Left lobe of liver (tissue), 2 donors: ENCODE results near the gene GPC3. TPM values are rescaled to one million over a fixed set of nuclear protein-coding genes. Genes with fewer than 3 reads are reported as not detected.

Source experiments
- ATAC-seq: fragments of 200-7000 bp; cut with Tn5 transposase; one replicate; pipeline ENCODE4 v1.9.1; 2020; ENCODE audit warnings: mild to moderate bottlenecking, moderate library complexity
- DNase-seq: peaks from one replicate; pipeline ENCODE4 v3.0.0-alpha.2; 2020; ENCODE audit warnings: low spot score
- total RNA-seq: library from RNA; stranded (reverse); gene quantifications from one replicate; pipeline ENCODE4 v1.2.1, GENCODE V29; 2021
- donor health status: DM: no; HTN: no; CAD: no; lungs with moderate emphysema.
- donor health status: DM: no; HTN: yes; CAD: no.

Gene GPC3
- total RNA-seq, 1 donor from 2014 or later: 1.1 TPM

DNA sequence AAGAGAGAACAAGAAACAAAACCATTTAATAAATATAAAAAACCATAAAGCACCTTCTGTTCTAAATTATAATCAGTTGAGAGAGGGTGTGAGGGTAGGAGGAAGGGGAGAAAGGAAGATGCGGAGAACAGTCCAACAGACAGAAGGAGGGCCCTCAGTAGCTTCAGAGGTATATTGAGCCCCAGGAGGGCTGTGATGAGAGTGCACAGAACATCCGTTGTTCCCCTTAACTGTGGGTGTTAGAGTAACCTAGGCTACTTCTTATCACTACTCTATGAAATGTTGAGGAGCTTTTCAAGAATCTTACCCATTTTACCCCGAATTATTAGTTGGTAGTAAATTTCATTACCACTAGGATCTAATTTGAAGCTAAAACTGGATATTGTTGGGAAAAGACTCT, 13.8 kb downstream of the GPC3 start:
- no peak for DNase-seq
- no peak for ATAC-seq

GRCh38 chrX:133970076-133970475, 15.3 kb downstream of the GPC3 start:
- DNase-seq: no peak
- no peak for ATAC-seq

DNA sequence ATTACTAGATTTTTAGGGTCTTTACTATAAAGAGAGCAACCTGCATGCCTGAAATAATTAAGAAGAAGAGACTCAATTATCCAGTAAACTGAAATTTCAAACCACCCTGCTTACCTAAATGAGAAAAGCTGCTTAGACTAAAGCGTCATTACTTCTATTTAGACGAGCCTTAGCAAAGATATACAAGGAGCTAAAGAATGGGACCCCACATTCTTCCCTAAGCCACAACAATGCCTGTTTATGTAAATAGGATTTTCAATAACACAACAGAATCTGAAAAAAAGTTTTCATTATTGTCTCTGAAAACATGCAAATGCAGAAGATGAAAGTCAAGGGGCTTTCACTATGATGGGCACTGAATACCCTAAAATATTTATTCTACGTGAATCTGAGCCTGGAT, 16.2 kb downstream of the GPC3 start:
- ATAC-seq (no peak), DNase-seq (no peak)

DNA sequence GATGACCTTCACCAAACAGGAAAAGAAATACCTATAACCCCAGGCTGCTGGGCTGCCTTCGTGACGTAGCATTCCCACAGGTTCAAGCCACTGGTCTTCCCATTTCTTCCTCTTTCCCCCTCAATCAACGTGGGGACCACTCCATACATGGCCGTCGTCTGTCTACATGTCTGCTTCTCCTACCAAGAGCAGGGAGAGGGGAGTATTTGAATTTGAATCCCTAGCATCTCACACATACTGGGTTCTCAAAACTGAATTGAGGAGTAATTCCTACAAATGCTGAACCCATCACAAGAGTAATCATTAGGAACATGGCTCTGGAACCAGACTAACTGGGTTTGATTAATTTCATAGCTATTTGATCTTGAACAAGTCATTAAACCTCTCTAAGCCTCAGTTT, 17.3 kb downstream of the GPC3 start:
- no peak for ATAC-seq

GRCh38 chrX:133966199-133966598, 19.2 kb downstream of the GPC3 start:
- ATAC-seq (no peak), DNase-seq (no peak)

More for the DNA sequence above, 17.3 kb downstream of the GPC3 start:
- DNase-seq: no peak

- no peak for ATAC-seq
Measured at GRCh38 chrX:133965321-133965720, 20.1 kb downstream of the GPC3 start.

GRCh38 chrX:133961046-133961445, 24.3 kb downstream of the GPC3 start:
- ATAC-seq: no peak
- no peak for DNase-seq

More at GRCh38 chrX:133965321-133965720, 20.1 kb downstream of the GPC3 start:
- DNase-seq: no peak

DNA sequence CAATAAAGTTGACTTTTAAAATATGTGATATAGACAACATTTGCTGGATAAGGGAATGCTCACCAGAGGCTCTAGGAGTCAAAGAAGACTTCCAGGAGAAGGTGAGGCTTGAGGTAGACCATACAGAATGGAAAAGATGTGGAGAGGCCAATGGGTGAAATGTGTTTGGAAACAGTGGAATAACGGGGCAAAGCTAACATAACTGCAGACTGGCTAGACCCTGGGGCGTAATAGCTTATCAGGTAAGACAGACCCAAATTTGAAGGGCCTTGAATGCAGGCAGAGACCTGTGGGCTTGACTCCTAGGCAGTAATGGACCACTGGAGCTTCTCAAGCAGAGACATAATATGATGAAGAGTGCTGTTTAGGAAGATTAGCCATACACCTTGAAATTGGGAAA, 25.4 kb downstream of the GPC3 start:
- ATAC-seq: no peak
- DNase-seq: no peak

GRCh38 chrX:133958997-133959688, 26.3 kb downstream of the GPC3 start:
- ATAC-seq (peak; percentile 70), DNase-seq (no peak)

DNA sequence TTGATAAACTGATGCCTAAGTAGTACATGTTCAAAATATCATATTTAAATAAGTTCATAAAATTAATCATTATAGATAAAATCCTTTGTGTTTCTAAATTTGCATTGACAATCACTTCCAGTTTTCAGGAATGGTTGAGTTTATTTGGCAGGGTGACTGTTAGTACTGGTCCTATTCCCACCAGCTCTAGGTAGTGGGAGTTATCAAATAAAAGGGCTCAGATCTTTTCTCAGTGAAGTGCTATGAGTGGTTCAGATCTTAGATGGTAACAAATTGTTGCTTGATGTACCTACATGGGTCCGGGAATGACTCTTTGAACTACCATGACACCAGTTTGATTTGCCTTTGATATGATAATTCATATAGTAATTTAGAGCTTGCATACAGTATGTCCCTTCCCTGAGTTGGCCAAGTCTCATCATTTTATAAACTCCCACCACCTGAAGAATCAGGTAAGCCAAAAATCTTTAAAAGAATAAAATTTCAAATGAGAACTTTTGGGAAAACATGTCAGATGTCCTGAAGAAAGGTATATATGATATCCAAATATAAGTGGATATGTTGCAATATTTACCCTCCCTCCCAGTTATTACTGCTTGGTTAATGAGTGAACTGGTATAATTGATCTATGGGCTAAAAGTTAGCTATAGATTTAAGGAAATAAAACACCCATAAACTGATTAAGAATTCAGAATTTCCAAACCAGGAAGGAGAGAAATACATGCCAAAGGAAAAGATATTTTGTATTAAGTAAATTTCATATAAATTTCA, 28.6 kb downstream of the GPC3 start:
- DNase-seq (no peak), ATAC-seq (no peak)

DNA sequence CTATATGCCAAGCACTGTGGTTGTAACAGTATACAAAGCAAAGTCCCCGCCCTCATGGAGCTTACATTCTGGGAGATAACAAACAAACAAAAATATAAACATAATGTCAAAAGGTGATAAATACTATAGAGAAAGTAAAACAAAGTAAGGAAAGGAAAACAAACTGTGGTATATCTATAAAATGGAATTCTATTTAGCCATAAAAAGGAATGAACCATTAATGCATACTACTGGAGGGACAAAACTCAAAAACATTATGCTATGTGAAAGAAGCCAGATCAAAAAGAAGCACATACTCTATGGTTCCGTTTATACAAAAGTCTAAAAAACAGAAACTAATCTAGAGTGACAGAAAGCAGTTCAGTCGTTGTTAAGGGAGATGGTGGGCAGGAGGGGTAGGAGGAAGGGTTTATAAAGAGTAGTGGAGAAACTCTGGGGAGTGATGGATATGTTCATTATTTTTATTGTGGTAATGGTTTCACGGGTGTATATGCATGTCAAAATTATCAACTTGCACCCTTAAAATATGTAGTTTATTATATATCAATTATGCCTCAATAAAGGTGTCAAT, 31.5 kb downstream of the GPC3 start:
- DNase-seq (no peak), ATAC-seq (no peak)

DNA sequence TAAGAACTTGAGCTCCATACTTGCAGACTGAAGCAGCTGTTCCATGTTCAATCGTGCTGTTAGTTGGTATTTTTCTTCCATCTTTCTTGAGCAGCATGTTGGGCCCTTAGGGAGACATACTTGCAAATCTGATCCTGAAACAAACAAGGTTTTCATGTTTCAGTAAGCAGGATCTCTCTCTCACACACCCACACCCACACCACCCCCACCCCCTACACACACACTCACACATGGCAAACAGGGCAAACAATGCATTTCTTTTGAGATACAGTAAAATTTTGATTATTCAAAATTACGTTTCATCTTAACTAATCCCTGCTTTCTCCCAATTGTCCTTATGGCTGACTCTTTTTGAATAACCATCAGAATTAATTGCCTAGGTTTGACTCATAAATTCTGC, 32.3 kb downstream of the GPC3 start:
- ATAC-seq (no peak), DNase-seq (no peak)

DNA sequence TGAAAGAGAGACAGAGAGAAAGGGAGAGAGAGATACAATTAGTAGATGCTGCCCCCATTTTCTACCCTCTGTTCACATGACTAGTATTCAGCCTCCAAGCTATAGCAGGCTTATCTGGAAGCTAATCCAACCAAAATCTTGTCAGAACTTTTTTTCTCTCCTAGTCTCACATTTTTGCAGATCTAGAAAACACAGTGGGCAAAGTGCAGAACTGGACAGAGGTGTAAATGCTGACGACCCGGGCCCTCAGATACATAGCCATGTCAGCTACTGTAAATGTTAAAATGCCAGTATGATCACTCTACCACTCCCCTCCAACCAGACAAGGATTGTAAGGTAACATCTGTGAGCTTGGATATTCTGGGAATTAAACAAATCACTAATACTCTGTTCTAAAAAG, 34.3 kb downstream of the GPC3 start:
- no peak for ATAC-seq
- DNase-seq: no peak

GRCh38 chrX:133950214-133950613, 35.2 kb downstream of the GPC3 start:
- no peak for ATAC-seq
- DNase-seq: no peak

- DNase-seq (no peak), ATAC-seq (no peak)
Measured at GRCh38 chrX:133948895-133949294, 36.5 kb downstream of the GPC3 start.

GRCh38 chrX:133947996-133948395, 37.4 kb downstream of the GPC3 start:
- ATAC-seq: no peak
- no peak for DNase-seq

- ATAC-seq (no peak), DNase-seq (no peak)
Measured at GRCh38 chrX:133947022-133947421, 38.4 kb downstream of the GPC3 start.

DNA sequence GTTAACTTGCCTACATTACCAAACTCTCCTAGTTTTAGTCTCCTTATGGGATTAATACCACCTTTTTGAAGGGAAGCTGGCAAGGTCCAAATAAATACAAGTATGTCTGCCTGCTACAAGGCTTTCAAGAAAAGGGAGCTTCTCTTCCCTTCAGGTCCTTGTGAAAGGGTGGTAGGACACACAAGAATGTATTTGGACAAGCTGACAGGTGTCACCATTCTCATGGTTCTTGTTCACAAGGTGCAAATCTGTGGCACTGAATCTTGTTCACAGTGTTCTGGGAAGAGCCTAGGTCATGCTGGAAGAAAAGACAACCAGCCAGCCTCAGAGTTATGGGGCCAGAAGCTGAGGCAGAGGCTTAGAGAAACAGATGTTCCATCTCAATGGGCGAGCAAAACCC, 41.9 kb downstream of the GPC3 start:
- ATAC-seq (no peak), DNase-seq (no peak)

DNA sequence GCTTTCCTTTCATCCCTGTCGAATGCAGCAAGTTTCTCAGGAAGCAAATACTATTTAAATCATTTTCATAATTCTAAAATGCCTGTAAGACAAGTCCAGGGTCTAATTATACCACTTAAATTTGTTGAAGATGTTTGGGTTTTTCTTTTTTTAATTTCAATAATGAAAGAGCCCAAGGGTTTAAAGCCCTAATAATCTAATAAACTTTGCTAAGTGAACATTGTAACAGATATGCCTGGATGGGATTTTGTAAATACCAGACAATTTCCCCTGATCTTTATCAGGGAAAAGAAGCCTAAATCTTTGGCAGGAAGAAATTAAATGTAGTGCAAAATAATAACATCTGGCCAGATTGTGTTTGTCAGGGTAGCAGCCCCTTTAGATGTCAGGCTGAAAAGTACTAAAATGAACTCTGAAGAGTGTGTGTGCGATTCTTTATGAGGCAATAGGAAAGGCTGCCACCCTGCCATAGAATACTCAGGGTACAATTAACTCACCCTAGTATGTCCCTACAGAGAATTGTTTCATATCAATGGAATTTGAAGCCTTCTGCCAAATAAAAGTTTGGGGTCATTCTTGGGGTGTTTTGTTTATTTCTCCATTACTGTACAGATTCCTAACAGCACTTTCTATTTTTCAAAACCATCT, 45.6 kb downstream of the GPC3 start:
- no peak for DNase-seq
- no peak for ATAC-seq

GRCh38 chrX:133938530-133938929, 46.9 kb downstream of the GPC3 start:
- ATAC-seq: no peak
- DNase-seq: no peak

DNA sequence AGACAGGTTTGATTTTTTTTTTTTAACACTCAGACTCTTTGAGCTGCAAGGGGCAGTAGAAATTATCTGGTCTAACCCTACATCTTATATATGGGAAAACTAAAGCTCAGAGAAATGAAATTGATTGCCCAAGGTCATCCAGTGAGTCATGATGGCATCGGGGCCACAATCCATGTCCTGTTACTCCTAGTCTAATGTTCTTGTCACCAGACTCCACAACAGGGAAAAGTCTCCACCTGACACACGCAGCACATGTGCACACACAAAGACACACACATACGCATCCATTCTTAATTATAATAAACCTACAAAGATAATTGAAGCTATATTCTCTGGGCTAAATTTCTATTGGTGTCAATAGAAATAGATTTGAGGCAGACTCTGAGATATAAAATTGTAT, 48.4 kb downstream of the GPC3 start:
- DNase-seq (no peak), ATAC-seq (no peak)

DNA sequence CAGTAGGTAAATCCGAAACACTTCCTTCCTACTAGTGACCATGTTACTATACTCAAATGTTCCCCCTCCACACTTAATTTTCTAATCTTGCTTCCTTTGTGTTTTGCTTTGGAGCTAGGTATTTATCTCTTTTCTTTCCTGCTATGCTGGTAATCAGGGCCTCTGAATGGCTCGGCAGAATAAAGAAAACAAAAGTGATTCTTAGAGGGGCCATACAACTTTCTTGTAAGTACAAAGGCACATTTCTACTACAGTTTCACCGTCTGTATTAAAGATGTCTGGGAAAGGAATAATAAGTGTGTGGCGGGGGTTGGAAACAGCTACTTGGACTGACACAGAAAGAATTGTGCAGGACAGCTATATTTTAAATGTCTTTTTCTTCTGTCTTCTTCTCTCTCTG, 50.3 kb downstream of the GPC3 start:
- DNase-seq (no peak), ATAC-seq (no peak)
